Effector memory CD8-positive, alpha-beta T cell (primary cell): ENCODE data around the gene PPP1R16B.

Experiments
- ATAC-seq: fragments of 150-1000 bp; cut with Tn5 transposase; replicated peaks from 2 replicates; pipeline ENCODE4 v1.10.0; 2021; ENCODE audit warnings: mild to moderate bottlenecking, moderate library complexity
- DNase-seq, 3 experiments: peaks; one replicate each; pipeline ENCODE4 v3.0.0; 2021
- H3K27ac Mint-ChIP-seq, 2 donors: one replicate each; pipeline ENCODE4 v1.8.0; 2022; ENCODE audit warnings: mild to moderate bottlenecking in 2 of 2, mixed read lengths in 2 of 2, moderate library complexity in 2 of 2
- H3K27me3 Mint-ChIP-seq, 2 donors: one replicate each; pipeline ENCODE4 v1.8.0; 2022; ENCODE audit warnings: mixed read lengths in 2 of 2
- H3K36me3 Mint-ChIP-seq: one replicate; pipeline ENCODE4 v1.8.0; 2022; ENCODE audit warnings: mild to moderate bottlenecking, moderate library complexity, mixed read lengths; ENCODE audit not compliant: insufficient read depth
- H3K4me1 Mint-ChIP-seq, 2 donors: one replicate each; pipeline ENCODE4 v1.8.0; 2022; ENCODE audit warnings: low read depth in 2 of 2, mixed read lengths in 2 of 2
- H3K4me3 Mint-ChIP-seq, 2 donors: one replicate each; pipeline ENCODE4 v1.8.0; 2022; ENCODE audit warnings: mild to moderate bottlenecking in 2 of 2, mixed read lengths in 2 of 2, moderate library complexity in 2 of 2
- H3K9me3 Mint-ChIP-seq, 2 donors: one replicate each; pipeline ENCODE4 v1.8.0; 2022; ENCODE audit warnings: mixed read lengths in 2 of 2

PPP1R16B gene

DNA sequence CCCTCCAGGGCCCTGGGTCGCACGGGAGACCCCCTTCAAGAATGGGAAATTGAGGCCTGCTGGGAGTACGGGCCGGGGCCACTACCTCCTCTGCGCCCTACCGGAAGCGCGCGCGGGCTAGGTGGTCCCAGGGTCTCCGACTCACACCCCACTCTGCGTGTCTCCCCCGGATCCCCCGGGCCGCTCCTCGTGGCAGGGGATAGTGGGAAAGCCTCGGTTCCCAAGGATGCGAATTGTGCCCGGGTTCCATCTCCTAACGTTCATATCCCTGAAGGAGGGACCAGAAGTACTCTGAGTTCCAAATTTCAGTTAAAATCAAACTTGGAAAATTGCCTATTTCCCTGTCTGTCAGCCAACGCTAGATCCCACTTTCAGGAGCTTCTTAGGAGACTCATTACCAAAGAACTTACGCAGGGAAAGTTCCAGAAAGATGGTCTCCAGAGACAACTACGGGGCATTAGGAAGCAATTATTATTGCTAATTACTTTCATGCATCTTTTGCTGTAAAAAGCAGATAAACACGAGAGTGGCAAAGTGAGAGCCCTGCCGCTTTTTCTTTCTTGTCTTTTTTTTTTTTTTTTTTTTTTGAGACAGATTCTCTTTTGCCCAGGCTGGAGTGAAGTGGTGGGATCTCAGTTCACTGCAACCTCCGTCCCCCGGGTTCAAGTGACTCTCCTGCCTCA is 121.6 kb downstream of the PPP1R16B start:
- DNase-seq (no peak), ATAC-seq (no peak)
- peak overlapping the region; percentile 81 to 82 for H3K4me3 Mint-ChIP-seq
- H3K27ac Mint-ChIP-seq: peak overlapping the region in 1 of 2 donors; percentile 13
- peaks cover 25% of the 10 kb centered on the region for H3K36me3 Mint-ChIP-seq
- H3K4me1 Mint-ChIP-seq: peaks cover 21 to 25% of the 10 kb centered on the region in 2 donors
- no peaks in the 10 kb centered on the region for H3K27me3 Mint-ChIP-seq
- H3K9me3 Mint-ChIP-seq: no peaks in the 10 kb centered on the region

DNA sequence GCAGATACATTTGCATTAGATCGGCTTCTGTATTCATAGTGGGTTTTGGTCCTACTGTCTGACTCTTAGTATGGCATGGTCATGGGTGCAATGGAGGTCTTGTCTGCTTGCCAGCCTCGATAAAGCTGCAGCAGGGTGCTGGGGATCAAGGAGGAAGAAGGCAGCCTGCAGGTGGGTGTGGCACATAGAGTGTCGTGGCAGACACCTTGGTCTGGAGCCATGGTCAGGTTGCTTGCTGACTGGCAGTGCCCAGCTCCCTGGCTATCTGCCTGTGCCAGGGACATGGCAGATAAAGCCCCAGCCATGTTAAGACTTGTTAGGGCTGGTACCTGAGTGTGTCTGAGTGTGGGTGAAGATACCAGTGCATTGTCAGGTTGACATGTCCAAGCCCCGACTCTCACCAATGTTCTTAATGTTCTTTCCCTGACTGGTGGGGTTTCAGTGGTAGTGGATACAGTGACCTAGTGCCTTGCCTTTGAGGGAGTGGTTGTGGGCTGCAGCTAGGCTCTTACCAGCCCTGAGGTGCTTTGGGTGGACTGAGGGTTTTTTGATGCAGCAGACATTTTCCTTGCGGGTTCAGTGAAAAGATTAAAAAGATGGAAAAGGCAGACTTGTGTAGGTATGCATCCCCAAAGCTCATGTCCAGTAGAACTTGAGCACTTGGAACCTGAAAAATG is 122.5 kb downstream of the PPP1R16B start:
- H3K4me1 Mint-ChIP-seq: peaks cover 21 to 25% of the 10 kb centered on the region in 2 donors
- no peak for DNase-seq
- peak overlapping the region in 1 of 2 donors; percentile 13 for H3K27ac Mint-ChIP-seq
- ATAC-seq: no peak
- peak overlapping the region; percentile 81 to 82 for H3K4me3 Mint-ChIP-seq
- no peaks in the 10 kb centered on the region for H3K9me3 Mint-ChIP-seq
- no peaks in the 10 kb centered on the region for H3K27me3 Mint-ChIP-seq
- H3K36me3 Mint-ChIP-seq: peaks cover 25% of the 10 kb centered on the region

DNA sequence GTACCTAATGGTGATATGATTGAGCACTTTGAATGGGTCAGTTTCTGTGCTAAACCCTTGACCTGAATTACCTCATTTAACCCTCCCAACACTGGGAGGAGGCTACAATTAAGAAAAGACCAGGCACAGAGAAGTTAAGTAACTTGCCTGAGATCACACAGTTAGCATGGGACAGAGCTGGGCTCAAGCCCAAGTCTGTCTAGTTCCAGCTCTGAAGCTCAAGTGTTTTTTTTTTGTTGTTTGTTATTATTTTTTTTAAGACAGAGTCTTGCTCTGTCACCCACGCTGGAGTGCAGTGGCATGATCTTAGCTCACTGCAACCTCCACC is 124.7 kb downstream of the PPP1R16B start:
- no peaks in the 10 kb centered on the region for H3K27me3 Mint-ChIP-seq
- peak overlapping the region; percentile 8 to 27 for H3K4me3 Mint-ChIP-seq
- H3K36me3 Mint-ChIP-seq: peaks cover 13% of the 10 kb centered on the region
- H3K9me3 Mint-ChIP-seq: no peaks in the 10 kb centered on the region
- H3K4me1 Mint-ChIP-seq: peaks cover 21 to 25% of the 10 kb centered on the region in 2 donors
- H3K27ac Mint-ChIP-seq: peak overlapping the region in 1 of 2 donors; percentile 68
- DNase-seq (no peak), ATAC-seq (no peak)

DNA sequence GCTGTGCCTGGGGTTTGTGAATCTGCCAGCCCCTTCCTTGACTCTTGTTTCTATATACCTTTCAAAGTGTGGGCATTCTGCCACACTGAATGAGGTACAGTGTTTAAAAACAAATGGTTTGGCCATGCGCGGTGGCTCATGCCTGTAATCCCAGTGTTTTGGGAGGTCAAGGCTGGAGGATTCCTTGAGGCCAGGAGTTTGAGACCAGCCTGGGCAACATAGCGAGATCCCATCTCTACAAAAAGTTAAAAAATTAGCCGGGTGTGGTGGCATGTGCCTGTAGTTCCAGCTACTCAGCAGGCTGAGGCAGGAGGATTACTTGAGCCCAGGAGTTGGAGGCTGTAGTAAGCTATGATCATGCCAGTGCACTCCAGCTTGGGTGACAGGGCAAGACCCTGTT is 126.5 kb downstream of the PPP1R16B start:
- no peaks in the 10 kb centered on the region for H3K27me3 Mint-ChIP-seq
- DNase-seq: no peak
- H3K36me3 Mint-ChIP-seq: peaks cover 7% of the 10 kb centered on the region
- no peak overlapping the region for H3K27ac Mint-ChIP-seq
- peaks cover 19 to 23% of the 10 kb centered on the region in 2 donors for H3K4me1 Mint-ChIP-seq
- H3K4me3 Mint-ChIP-seq: no peak overlapping the region
- H3K9me3 Mint-ChIP-seq: no peaks in the 10 kb centered on the region
- ATAC-seq: no peak

DNA sequence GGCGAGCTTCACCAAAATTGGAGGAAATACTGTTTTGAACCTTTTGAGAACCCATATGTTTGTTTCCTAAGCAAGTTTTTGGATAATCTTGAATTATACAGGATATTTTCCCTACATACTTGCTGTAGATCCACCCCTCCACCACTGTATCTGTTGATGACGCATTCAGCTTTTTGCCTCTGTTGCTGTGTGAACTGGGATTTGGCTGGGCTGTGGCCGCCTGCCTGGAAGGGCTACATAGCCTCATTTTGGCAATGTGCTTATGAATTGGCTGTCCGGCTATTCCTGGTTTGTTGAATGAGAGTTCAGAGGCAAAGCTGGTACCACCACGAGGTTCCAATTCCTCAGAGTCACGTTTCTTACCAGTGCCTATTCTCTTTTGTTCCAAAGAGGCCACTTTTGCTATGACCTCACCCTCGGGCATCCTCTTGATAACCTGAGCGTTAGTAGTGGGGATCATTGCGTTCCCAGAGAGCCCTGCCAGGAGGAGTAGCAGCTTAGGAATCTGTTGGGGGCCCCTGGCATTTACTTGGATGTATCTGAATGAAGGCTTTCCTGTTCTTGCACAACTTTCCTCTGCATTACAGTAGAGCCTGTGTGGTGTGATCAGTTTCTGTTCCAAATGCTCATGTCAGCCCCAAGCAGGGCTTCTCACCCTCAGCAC is 127.1 kb downstream of the PPP1R16B start:
- H3K4me1 Mint-ChIP-seq: peaks cover 17 to 20% of the 10 kb centered on the region in 2 donors
- H3K36me3 Mint-ChIP-seq: peaks cover 4% of the 10 kb centered on the region
- H3K27me3 Mint-ChIP-seq: no peaks in the 10 kb centered on the region
- DNase-seq (no peak), ATAC-seq (no peak)
- no peaks in the 10 kb centered on the region for H3K9me3 Mint-ChIP-seq
- H3K27ac Mint-ChIP-seq: no peak overlapping the region
- H3K4me3 Mint-ChIP-seq: no peak overlapping the region

DNA sequence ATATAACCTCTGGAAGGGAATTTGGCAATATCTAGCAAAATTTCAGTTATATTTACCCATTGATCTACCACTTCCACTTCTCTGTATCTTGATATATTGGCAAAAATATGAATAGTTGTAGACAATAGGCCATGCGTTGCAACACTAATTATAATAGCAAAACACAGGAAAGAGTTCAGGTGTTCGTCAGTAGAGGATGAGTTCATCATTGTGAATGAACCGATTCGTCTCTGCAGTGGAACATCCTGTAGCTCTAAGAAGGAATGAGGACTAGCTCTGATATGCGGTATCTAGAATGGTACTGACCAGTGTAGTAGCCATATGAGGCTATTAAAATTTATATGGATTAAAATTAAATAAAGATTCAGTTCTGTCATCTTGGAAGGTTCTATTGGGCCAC is 129.0 kb downstream of the PPP1R16B start:
- no peaks in the 10 kb centered on the region for H3K27me3 Mint-ChIP-seq
- no peak overlapping the region for H3K4me3 Mint-ChIP-seq
- DNase-seq (no peak), ATAC-seq (no peak)
- no peaks in the 10 kb centered on the region for H3K9me3 Mint-ChIP-seq
- H3K36me3 Mint-ChIP-seq: no peaks in the 10 kb centered on the region
- H3K4me1 Mint-ChIP-seq: peaks cover 6 to 7% of the 10 kb centered on the region in 2 donors
- H3K27ac Mint-ChIP-seq: no peak overlapping the region

DNA sequence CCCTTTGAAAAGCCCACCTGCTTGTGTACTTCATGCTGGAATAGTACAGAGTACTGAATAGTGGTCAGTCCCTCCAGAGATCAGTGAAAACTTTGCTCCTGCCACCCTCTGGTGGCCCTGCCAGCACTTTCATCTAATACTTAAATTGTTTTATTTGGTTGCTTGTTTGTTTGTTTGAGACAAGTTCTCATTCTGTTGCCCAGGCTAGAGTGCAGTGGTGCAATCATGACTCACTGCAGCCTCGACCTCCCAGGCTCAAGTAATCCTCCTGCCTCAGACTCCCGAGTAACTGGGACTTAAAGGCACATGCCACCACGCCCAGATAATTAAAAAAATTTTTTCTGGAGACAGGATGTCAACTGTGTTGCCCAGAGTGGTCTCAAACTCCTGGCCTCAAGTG is 129.8 kb downstream of the PPP1R16B start:
- H3K36me3 Mint-ChIP-seq: no peaks in the 10 kb centered on the region
- H3K9me3 Mint-ChIP-seq: no peaks in the 10 kb centered on the region
- peaks cover under 1 to 2% of the 10 kb centered on the region in 2 donors for H3K4me1 Mint-ChIP-seq
- no peak for DNase-seq
- no peaks in the 10 kb centered on the region for H3K27me3 Mint-ChIP-seq
- H3K27ac Mint-ChIP-seq: no peak overlapping the region
- H3K4me3 Mint-ChIP-seq: no peak overlapping the region
- ATAC-seq: peak; percentile 40

DNA sequence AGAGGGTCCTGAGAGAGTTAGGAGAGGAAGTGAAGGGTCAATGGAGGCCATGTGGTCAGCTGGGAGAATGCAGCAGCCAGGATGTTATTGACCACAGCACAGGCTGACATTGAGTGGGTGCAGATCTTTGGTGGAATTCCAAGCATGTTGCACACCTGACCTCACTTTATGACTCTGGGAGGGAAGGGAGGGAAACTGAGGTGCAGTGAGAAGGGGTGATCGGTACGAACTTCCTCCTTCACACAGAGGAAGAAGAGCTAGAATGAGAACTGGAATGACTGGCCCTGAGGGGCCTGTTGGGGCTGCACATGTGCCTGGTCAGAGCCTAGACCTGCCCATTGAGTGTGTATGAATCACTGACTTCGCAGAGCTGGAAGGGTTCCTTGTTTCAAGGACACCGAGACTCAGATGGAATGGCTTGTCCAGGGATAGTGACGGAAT is 130.5 kb downstream of the PPP1R16B start:
- no peaks in the 10 kb centered on the region for H3K36me3 Mint-ChIP-seq
- no peak overlapping the region for H3K4me3 Mint-ChIP-seq
- DNase-seq: no peak
- no peak overlapping the region for H3K27ac Mint-ChIP-seq
- H3K27me3 Mint-ChIP-seq: no peaks in the 10 kb centered on the region
- no peak for ATAC-seq
- no peaks in the 10 kb centered on the region for H3K9me3 Mint-ChIP-seq
- H3K4me1 Mint-ChIP-seq: peaks cover 0 to 2% of the 10 kb centered on the region in 2 donors

DNA sequence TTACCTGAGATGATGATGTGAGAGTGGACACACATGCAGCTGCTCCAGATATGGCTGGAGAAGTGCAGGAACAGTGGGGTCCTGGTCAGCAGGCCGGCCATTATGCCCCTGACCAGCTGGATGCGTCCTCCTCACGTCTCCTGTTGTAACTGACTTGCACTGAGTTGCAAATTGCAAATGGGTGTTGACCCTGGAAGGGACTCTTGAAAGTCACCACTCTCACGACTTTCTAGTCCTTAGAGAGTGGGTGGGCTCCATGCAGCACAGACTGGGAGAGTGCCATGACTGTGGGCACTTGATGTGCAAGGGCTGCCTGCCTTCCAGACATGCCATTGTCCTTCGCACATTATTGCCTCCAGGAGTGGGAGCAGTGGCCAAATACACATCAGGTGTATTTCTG is 131.5 kb downstream of the PPP1R16B start:
- no peak overlapping the region for H3K27ac Mint-ChIP-seq
- H3K4me1 Mint-ChIP-seq: peaks cover 0 to 2% of the 10 kb centered on the region in 2 donors
- no peaks in the 10 kb centered on the region for H3K27me3 Mint-ChIP-seq
- DNase-seq: no peak
- no peak for ATAC-seq
- no peaks in the 10 kb centered on the region for H3K9me3 Mint-ChIP-seq
- H3K36me3 Mint-ChIP-seq: no peaks in the 10 kb centered on the region
- no peak overlapping the region for H3K4me3 Mint-ChIP-seq

DNA sequence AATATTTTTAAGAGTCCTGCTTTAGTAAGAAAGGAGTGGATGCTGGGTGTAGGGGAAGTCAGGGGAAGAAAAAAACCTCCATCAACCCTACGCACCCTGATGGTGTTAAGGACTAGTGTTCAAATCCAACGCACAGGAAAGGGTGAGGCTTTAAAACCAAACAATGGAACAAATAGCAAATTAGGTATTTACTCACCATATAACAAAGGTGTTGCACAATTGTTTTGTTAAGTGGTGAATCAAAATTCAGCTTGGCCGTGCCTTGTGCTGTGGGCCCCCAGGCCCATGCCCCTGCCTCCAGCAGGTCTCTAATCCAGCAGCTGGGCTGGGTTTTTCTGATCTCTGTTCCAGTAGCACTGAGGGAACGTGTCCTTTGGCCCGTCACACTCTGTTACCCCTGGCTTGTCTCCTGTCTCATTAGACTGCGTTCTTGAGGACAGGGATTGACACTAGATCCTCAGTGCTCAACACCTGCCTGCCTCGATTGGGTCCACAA is 132.5 kb downstream of the PPP1R16B start:
- H3K4me3 Mint-ChIP-seq: no peak overlapping the region

DNA sequence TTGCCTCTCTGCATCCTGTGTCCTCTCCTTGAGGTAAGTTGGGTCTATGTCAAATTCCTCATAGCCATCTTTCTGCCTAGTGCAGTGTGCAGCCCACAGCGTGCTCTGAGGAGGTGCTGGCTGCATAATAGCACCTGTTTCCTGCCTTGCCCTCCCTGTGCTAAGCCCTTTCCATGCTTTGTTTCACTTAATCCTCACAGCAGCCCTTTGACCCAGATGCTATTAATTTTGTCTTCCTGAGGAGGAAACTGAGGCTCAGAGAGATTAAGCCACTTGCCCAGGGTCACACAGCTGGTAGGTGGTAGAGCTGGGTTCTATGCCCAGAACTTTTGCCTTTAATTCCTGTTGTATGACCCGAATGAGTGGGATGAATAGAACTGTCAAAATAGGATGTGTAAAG is 134.2 kb downstream of the PPP1R16B start:
- H3K36me3 Mint-ChIP-seq: peaks cover 3% of the 10 kb centered on the region
- no peak overlapping the region for H3K4me3 Mint-ChIP-seq
- no peaks in the 10 kb centered on the region for H3K9me3 Mint-ChIP-seq
- DNase-seq: no peak
- no peaks in the 10 kb centered on the region for H3K27me3 Mint-ChIP-seq
- ATAC-seq: no peak
- H3K4me1 Mint-ChIP-seq: peaks cover 0 to 2% of the 10 kb centered on the region in 2 donors
- H3K27ac Mint-ChIP-seq: no peak overlapping the region

More for the DNA sequence above, 132.5 kb downstream of the PPP1R16B start:
- H3K36me3 Mint-ChIP-seq: no peaks in the 10 kb centered on the region
- no peak overlapping the region for H3K27ac Mint-ChIP-seq
- peaks cover 0 to 2% of the 10 kb centered on the region in 2 donors for H3K4me1 Mint-ChIP-seq
- DNase-seq (no peak), ATAC-seq (no peak)
- H3K27me3 Mint-ChIP-seq: no peaks in the 10 kb centered on the region
- H3K9me3 Mint-ChIP-seq: no peaks in the 10 kb centered on the region

DNA sequence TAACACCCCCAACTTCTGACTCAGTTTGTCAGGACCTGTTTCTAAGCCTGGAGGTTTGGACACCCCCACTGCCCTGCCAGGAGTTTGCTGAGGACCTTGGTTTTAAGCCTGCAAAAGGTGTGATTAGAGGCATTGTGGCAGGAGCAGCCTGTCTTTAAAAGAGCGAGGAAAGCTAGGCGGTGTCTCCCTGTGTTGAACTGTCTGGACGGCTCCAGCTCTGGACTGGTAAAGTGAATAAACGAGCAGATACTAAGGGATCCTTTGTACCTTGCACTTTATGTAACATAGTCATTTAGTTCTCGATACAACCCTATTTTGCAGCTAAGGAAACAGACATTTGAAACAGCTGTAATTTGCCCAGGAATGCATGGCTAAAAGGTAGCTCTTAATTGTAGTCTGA is 135.1 kb downstream of the PPP1R16B start:
- Mint-ChIP-seq H3K27ac (peak overlapping the region in 1 of 2 donors; percentile 67), H3K9me3 (no peaks in the 10 kb centered on the region), H3K36me3 (peaks cover 3% of the 10 kb centered on the region), H3K4me1 (peaks cover 0 to 2% of the 10 kb centered on the region in 2 donors), H3K4me3 (no peak overlapping the region), H3K27me3 (no peaks in the 10 kb centered on the region)
- DNase-seq (no peak), ATAC-seq (no peak)

DNA sequence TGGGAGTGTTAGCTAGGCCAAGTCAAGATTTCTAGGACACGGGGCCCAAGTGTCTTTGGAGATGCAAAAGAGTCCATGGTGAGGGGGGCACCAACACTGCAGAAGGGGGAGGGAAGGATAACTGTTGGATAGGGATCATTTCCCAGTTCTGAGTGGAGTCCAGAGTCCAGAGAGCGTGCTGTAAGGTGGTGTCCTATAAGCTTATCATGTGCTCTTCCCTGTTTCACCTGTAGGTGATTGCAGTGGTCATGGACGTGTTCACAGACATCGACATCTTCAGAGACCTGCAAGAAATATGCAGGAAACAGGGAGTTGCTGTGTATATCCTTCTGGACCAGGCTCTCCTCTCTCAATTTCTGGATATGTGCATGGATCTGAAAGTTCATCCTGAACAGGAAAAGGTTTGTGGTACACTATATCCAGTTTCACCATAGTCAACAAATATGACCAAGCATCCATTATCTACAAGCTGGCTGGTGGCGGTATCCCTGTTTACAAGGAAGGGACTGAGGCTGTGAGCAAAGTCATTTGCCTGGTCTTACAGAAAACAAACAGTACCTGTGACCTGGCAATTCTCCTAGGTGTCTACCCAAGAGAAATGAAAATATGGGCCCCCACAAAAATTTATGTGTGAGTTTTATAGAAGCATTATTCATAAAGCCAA is 136.4 kb downstream of the PPP1R16B start:
- peak overlapping the region; percentile 36 to 67 for H3K27ac Mint-ChIP-seq
- H3K4me3 Mint-ChIP-seq: no peak overlapping the region
- H3K4me1 Mint-ChIP-seq: peaks cover 0 to 2% of the 10 kb centered on the region in 2 donors
- H3K9me3 Mint-ChIP-seq: no peaks in the 10 kb centered on the region
- DNase-seq: no peak
- peaks cover 3% of the 10 kb centered on the region for H3K36me3 Mint-ChIP-seq
- ATAC-seq: no peak
- no peaks in the 10 kb centered on the region for H3K27me3 Mint-ChIP-seq
